Activated T-cell treated with anti-CD3 and anti-CD28 coated beads, Interleukin-2, amount 50 U/mL, for 48 hours (primary cell): Measurements from ENCODE around the gene SLC24A3.

Source experiments
- DNase-seq, 2 experiments: peaks; one replicate each; pipeline ENCODE4 v3.0.0-alpha.2; 2020

SLC24A3 gene

GRCh38 chr20:19392344-19393130 lies 180.1 kb downstream of the SLC24A3 start:
- DNase-seq, result no peak

DNA sequence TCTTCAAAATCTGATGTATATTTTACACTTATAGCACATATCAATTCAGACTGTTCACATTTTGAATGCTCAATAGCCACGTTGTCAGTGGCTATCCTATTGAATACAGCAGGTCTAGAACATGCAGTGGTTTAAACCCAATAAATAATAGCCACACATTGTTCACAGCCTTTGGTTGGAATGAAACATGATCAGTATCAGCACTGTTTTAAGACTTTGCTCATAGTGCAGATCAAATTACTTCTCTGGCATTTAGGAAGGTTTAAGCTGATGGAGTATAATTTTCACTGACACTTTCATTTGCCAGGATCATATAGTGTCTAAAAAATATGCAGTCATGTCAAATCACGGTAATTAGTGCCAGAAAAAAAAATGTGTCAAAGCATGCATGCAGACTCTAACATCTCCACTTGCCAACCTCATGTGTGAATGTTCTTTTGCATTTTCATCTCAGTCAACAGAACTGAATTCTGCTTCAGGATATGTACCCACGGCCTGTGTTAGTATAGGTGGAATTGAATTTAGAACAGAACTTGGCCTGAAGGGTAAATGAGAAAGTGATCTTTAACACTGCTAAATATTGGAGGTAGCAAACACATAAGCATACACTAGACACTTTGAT lies 184.1 kb downstream of the SLC24A3 start:
- no peak for DNase-seq

DNA sequence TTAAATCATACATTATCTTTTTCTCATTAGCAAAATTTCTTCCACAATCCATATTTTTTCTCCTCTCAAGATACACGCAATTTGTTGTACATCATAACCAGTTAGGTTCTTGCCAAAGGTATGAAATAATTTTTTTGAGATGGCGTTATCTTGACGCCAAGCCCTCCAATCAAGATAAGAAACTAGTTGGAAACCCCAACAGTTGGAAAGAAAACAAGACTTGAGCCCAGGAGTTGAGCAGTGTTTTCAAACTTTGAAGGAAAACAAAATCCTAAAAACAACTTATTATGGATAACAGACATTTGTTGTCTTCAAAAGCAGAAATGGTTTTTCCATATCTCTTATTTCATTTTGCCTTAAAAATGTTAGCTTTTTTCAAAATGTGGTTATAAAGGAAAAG lies 184.8 kb downstream of the SLC24A3 start:
- DNase-seq, result no peak

DNA sequence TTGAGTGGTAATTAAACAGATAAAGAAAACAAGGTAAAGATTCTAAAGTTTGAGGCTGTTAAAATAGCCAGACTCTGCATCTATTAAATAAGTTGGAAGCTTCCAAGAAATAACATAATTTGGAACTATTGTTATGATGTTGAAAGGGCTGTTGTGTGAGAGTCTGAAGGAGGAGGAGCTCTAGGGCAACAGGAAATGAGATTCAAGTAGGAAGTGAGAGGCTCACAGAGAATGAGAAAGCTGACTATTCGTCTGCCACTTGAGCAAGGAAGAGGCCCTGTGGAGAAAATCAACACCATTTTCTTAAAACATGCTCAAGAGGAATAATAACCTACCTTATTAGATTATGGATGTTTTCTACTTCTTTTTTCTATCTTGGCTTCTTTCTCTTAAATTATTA lies 185.2 kb downstream of the SLC24A3 start:
- DNase-seq, result no peak

DNA sequence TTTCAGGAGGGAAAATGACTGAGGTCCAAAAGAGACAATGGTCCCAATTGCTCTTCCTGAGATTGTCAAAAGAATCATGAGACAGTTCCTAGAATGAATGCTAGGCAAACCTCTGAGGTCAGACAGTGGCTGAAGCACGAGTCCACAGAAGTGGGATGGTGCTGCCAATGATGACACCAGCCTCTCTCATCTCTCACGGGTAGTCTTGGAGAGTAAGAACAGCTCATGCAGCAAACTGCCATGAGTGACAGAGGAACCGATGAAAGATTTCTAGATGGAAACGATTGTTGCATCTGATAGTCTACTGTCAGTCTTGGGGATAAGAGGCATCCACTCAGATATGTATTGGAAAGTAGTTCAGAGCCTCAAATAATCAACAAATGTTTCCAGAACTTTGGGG lies 188.7 kb downstream of the SLC24A3 start:
- DNase-seq, result no peak

GRCh38 chr20:19403549-19403948 lies 191.1 kb downstream of the SLC24A3 start:
- no peak for DNase-seq

DNA sequence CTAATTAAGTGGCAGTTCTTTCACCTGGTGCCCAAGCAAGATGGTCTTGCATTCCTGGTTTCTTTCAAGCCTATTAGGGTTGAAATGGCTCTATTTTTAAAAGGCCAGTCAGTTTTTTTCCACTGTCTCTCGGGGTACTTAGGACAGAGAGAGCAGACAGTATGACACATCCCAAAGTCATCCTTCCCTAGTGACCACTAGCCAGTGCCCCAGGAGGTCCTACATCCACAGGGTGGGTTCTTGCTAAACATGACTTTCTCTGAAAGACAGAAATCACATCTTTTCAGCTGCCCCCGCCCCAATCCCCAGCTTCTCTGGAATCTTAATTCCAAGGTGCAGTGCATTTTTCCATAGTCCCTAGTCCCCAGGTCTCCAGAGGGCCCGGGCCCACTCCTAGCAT lies 192.4 kb downstream of the SLC24A3 start:
- DNase-seq, result no peak

DNA sequence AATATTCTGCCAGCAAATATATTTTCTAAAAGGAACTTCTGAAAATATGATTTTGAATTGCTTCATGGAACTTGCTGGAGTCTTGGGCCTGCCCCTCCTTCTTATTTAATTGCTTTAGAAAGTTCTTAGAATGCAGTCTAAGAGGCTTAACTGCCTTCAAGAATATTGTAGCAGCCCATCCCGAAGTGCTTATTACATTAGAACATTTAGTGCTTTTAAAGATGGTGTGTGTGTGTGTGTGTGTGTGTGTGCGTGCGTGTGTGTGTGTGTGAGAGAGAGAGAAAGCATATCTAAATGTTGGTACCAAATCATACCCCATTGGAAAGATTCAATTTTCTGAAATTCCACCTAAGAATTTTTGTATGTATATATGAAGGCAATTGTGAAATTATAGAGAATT lies 193.5 kb downstream of the SLC24A3 start:
- DNase-seq, result no peak

- no peak for DNase-seq
These were observed 193.9 kb downstream of the SLC24A3 start for GRCh38 chr20:19406381-19406780.

DNA sequence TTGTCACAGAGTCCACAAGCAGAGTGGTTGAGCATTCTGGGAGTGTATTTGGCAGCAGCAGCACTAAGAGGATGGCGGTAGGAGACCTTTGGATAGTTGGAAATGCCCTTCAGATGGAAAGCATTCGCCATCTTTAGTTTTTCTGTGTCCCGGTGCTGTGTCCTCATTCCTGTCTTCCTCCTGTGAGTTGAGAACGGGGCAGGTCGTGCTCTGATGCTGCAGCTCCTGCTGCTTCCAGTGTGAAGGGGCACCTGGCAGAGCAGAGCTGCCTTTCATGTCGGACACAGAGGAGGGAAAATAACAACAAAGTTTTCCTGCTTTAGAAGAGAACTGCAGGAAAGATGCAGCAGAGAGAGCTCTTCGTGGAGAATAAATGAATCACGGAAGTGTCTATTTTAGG lies 194.8 kb downstream of the SLC24A3 start:
- no peak for DNase-seq

DNA sequence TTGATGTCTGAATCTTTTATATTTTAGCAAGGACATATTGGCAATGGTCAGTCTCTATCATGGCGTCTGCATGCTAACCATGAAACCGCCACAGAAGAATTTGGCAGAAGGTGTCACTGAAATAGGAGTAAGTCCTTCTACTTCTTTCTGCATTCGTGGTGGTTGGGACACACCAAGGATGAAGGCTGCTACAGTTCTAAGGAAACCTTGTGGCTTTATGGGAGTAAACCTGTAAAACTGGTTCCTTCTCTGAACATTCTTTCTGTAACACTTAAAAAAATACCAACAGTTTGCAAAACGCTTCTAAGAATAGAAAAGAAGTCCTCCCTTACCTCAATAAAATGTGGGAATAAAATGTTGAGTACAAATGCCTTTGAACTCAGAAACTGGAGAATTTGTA lies 195.3 kb downstream of the SLC24A3 start:
- no peak for DNase-seq

DNA sequence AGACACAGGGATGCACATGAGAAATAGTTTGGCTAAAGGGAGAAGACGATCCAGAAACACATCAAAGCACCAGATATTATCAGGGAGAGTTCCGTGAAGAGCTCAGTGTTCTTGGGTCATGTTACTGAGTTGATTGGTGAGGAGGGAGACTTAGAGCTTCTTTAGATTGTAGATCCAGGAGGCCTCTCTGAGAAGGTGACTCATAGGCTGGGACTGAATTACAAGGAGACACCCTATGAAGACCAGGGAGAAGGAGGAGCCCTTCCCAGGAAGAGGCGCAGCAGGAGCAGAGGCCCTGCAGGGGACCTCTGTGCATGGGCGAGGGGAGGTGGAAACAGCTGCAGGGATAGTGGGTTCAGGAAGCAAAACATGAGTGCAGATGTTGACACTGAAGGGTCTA lies 196.5 kb downstream of the SLC24A3 start:
- DNase-seq, result no peak

DNA sequence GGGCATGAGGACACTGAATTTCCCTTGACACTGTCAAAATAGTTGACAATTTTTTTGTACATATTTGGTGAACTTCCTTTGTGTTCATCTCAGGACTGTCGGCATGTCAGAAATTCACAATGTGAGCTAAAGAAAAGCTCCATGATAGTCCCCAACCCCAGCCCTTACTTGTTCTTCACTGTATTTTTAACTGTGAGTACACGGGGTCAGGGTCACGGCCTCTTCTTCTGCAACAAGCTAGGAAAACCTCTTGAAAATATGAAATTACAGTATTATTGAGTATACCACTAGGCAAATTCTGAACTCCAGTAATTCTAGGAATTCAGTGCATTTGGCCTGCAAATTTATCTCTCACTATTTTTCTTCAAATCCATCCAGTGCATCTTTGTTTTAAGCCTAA lies 199.4 kb downstream of the SLC24A3 start:
- DNase-seq, result no peak

- no peak for DNase-seq
These were observed 199.8 kb downstream of the SLC24A3 start for GRCh38 chr20:19412254-19412653.

DNA sequence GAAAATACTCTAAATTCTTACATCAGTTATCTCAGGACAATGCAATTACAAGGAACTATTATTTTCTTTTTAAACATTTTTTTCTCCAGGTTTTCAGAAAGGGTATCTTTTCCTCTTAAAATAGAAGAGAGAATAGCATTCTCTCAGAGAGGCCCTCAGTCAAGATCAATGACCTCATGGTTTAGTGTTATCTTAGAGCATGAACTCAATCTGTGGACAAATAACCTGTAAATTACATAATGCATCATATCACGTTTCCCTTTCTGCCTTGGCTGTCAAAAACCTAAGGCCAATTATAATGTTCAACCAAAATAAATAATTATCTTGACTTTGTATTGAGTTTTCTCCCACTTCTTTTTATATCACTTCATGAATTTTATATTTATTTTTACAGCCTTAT lies 202.2 kb downstream of the SLC24A3 start:
- no peak for DNase-seq

GRCh38 chr20:19415786-19416185 lies 203.3 kb downstream of the SLC24A3 start:
- DNase-seq, result no peak

DNA sequence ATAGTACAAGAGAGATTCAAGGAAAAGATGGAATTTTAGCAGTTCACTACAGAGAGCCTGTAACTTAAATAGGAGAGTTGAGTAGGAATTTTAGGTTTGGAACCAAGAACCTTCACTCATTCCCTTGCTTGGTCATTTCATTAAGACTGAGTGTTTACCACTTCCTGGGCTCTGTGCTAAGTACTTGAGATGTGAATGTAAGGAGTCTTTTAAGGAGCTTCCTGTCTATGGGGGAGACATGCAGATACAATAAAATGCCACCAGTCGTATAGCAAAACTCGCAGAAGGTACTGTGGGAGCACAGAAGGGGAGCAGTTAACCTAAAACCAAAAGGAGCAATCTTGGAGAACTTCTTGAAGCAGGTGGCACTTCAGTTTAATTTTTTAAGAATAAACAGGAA lies 204.2 kb downstream of the SLC24A3 start:
- DNase-seq, result no peak

- DNase-seq, result no peak
These were observed 207.0 kb downstream of the SLC24A3 start for GRCh38 chr20:19419396-19419795.

- no peak for DNase-seq
These were observed 210.9 kb downstream of the SLC24A3 start for GRCh38 chr20:19423097-19423899.

DNA sequence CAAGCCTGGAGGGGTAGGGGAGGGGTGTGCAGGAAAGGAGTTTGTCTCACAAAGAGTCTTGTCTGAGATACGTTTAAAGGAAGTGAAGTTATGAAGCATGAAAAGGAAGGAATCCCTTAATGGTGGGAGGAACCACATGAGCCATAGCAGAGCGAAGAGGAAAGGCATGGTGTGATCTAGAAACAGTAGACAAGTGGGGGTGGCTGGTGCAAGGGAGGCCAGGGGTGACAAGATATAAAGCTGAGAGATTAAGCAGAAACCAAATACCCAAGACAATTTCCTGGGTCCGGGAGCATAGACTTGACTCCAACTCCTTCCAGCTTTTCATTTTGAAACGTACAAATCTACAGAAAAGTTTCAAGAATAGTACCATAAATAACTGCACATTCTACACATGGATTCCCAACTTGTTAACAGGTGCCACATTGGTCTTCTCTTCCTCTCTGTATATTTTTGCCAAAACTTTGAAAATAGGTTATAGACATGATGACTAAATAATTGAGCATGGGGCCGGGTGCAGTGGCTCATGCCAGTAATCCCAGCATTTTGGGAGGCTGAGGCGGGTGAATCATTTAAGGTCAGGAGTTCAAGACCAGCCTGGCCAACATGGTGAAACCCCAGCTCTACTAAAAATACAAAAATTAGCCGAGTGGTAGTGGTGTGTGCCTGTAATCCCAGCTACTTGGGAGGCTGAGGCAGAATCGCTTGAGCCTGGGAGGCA lies 211.6 kb downstream of the SLC24A3 start:
- no peak for DNase-seq

GRCh38 chr20:19426356-19426755 lies 213.9 kb downstream of the SLC24A3 start:
- no peak for DNase-seq

GRCh38 chr20:19427480-19427879 lies 215.0 kb downstream of the SLC24A3 start:
- no peak for DNase-seq

DNA sequence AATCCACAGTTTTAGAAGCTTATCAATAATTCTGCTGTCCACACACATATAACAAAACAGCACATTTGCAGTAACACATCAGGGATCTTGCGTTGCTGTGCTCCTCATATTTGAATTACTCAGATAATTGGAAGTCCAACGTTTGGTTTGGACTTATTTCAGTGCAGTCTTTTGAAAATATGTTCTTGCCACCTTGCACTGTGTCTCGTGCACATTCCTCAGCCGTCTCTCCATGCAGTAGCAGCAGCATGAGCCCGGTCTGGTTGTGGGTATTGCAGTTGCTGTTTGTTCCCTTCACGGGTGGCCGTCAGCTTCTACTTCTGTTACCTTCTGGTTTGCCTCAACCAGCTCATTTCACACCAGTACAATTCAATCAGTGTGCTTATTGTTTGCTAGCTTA lies 215.5 kb downstream of the SLC24A3 start:
- no peak for DNase-seq
